Stimulated activated CD8-positive, alpha-beta memory T cell treated with anti-CD3 and anti-CD28 coated beads, Interleukin-7, amount 100 ng/mL, for 48 hours (primary cell): ENCODE data around the gene FOXK2.

Source experiments
- DNase-seq, 2 donors: peaks; one replicate each; pipeline ENCODE4 v3.0.0-alpha.2; 2020; ENCODE audit warnings: low read depth in 1 of 2; ENCODE audit errors: extremely low read depth in 1 of 2

The FOXK2 gene

GRCh38 chr17:82601447-82602000 is 82.0 kb downstream of the FOXK2 start:
- DNase-seq, result no peak

- no peak for DNase-seq
Observed at GRCh38 chr17:82602487-82602886, 83.0 kb downstream of the FOXK2 start.

GRCh38 chr17:82602986-82603710 is 83.6 kb downstream of the FOXK2 start:
- DNase-seq, result no peak

- no peak for DNase-seq
Observed at GRCh38 chr17:82603981-82604448, 84.5 kb downstream of the FOXK2 start.

GRCh38 chr17:82604532-82604931 is 85.0 kb downstream of the FOXK2 start:
- DNase-seq, result no peak

- DNase-seq, result no peak
Observed at GRCh38 chr17:82605939-82606600, 86.5 kb downstream of the FOXK2 start.

GRCh38 chr17:82608816-82609215 is 89.3 kb downstream of the FOXK2 start:
- DNase-seq, result no peak

- DNase-seq, result no peak
Observed at GRCh38 chr17:82609655-82610054, 90.1 kb downstream of the FOXK2 start.

GRCh38 chr17:82611140-82612058 is 91.9 kb downstream of the FOXK2 start:
- DNase-seq, result no peak

- no peak for DNase-seq
Observed at GRCh38 chr17:82613283-82614094, 94.0 kb downstream of the FOXK2 start.

GRCh38 chr17:82614095-82614631 is 94.6 kb downstream of the FOXK2 start:
- DNase-seq, result no peak

GRCh38 chr17:82615084-82616020 is 95.8 kb downstream of the FOXK2 start:
- DNase-seq, result no peak

GRCh38 chr17:82616021-82616711 is 96.6 kb downstream of the FOXK2 start:
- DNase-seq, result no peak

GRCh38 chr17:82619211-82619610 is 99.7 kb downstream of the FOXK2 start:
- no peak for DNase-seq

GRCh38 chr17:82619641-82620040 is 100.1 kb downstream of the FOXK2 start:
- no peak for DNase-seq

- no peak for DNase-seq
Observed at GRCh38 chr17:82623707-82624106, 104.2 kb downstream of the FOXK2 start.

GRCh38 chr17:82627405-82627804 is 107.9 kb downstream of the FOXK2 start:
- DNase-seq, result no peak

- DNase-seq, result no peak
Observed at GRCh38 chr17:82629748-82630147, 110.2 kb downstream of the FOXK2 start.
